HL-60 (cell line): ENCODE results near the gene CSNK1G1.

Experiments
- CTCF ChIP-seq: IDR thresholded peaks from one replicate; pipeline ENCODE4 v1.5.1; 2011; ENCODE audit warnings: low read length, control low read depth, inconsistent platforms; ENCODE audit not compliant: insufficient read depth
- REST ChIP-seq: IDR thresholded peaks from 2 replicates; pipeline ENCODE4 v1.6.1; 2012; ENCODE audit warnings: low read depth; ENCODE audit not compliant: insufficient replicate concordance

GRCh38 chr15:64138331-64138941 lies 217.5 kb downstream of the CSNK1G1 start:
- TF ChIP-seq CTCF: no peak
- no peak for TF ChIP-seq REST
